HG03439 (cell line): ENCODE results near the gene TMEM91.
"Not testable (repeated sequence)": the region's sequence is repeated elsewhere in the genome, so short reads cannot be mapped to it uniquely, and the experiment has no call there.

Source experiments
- ATAC-seq: cut with Tn5 transposase; IDR thresholded peaks from one replicate; pipeline ENCODE4 v1.9.1; 2021; ENCODE audit warnings: mild to moderate bottlenecking, moderate library complexity; ENCODE audit not compliant: unreplicated experiment

TMEM91 gene

GRCh38 chr19:41352609-41353465 lies 23.5 kb upstream of the TMEM91 start:
- ATAC-seq, result peak; percentile 12

- peak; percentile 49 for ATAC-seq
Observed at GRCh38 chr19:41353466-41354342, 22.6 kb upstream of the TMEM91 start, which contains the start of gene TGFB1. TSS of gene TGFB1 (minus strand) at chr19:41353922. CDS start at chr19:41353044, 878 bp downstream.

- no peak for ATAC-seq
Observed at GRCh38 chr19:41354343-41354953, 21.9 kb upstream of the TMEM91 start.

- no peak for ATAC-seq
Observed at GRCh38 chr19:41355035-41355434, 21.3 kb upstream of the TMEM91 start.

GRCh38 chr19:41355802-41356201 lies 20.5 kb upstream of the TMEM91 start:
- no peak for ATAC-seq

- no peak for ATAC-seq
Observed at GRCh38 chr19:41356984-41357739, 19.2 kb upstream of the TMEM91 start.

- no peak for ATAC-seq
Observed at GRCh38 chr19:41357746-41358145, 18.6 kb upstream of the TMEM91 start.

GRCh38 chr19:41359741-41360140 lies 16.6 kb upstream of the TMEM91 start:
- ATAC-seq, result no peak

- ATAC-seq, result no peak
Observed at GRCh38 chr19:41362143-41362847, 14.0 kb upstream of the TMEM91 start.

GRCh38 chr19:41363371-41363752 lies 13.0 kb upstream of the TMEM91 start:
- ATAC-seq, result peak; percentile 4

- peak; percentile 86 for ATAC-seq
Observed at GRCh38 chr19:41363753-41364523, 12.4 kb upstream of the TMEM91 start, which contains the start of gene B9D2. TSS of gene B9D2 (minus strand) at chr19:41364149. CDS start at chr19:41363519, 630 bp downstream.

- ATAC-seq, result no peak
Observed at GRCh38 chr19:41364524-41365391, 11.6 kb upstream of the TMEM91 start.

- no peak for ATAC-seq
Observed at GRCh38 chr19:41366089-41366488, 10.2 kb upstream of the TMEM91 start.

GRCh38 chr19:41367848-41368301 lies 8.5 kb upstream of the TMEM91 start:
- ATAC-seq, result no peak

- ATAC-seq, result no peak
Observed at GRCh38 chr19:41369769-41370168, 6.6 kb upstream of the TMEM91 start.

GRCh38 chr19:41371119-41371518 lies 5.2 kb upstream of the TMEM91 start:
- ATAC-seq, result not testable (repeated sequence)

- no peak for ATAC-seq
Observed at GRCh38 chr19:41371541-41371940, 4.8 kb upstream of the TMEM91 start.

GRCh38 chr19:41372501-41372900 lies 3.8 kb upstream of the TMEM91 start:
- no peak for ATAC-seq
